PC-3 (cell line): Measurements from ENCODE around the gene LIME1. TPM values are rescaled to one million over a fixed set of nuclear protein-coding genes. Genes with fewer than 3 reads are reported as not detected.

Experiments
- ATAC-seq: fragments of 200-7000 bp; cut with Tn5 transposase; 2 replicates; pipeline ENCODE4 v1.9.1; 2020; ENCODE audit warnings: mild to moderate bottlenecking, moderate library complexity
- BruUV-seq: library from RNA; stranded (reverse); fragments of 400-500 nt; replicated peaks from 2 replicates; lab custom pipeline; 2021; lab: Mats Ljungman, UMichigan
- CTCF ChIA-PET: fragments of 300-600 bp; sonication (Branson Sonifier 250); formaldehyde crosslinking; loops from one replicate; lab custom pipeline; 2022; ENCODE audit warnings: antibody characterized with exemption; lab: Charles Lee
- POLR2A ChIA-PET: fragments of 300-600 bp; sonication (Branson Sonifier 250); formaldehyde crosslinking; loops from one replicate; lab custom pipeline; 2022; ENCODE audit warnings: antibody characterized with exemption; ENCODE audit not compliant: unreplicated experiment; lab: Charles Lee
- DNase-seq: peaks from one replicate; pipeline ENCODE4 v3.0.0-alpha.2; 2015
- H2AFZ ChIP-seq: fragments of 300-600 bp; sonication (generic); 2 replicates; pipeline ENCODE4 v1.6.0; 2016; ENCODE audit warnings: antibody characterized with exemption, low read length
- H3F3A ChIP-seq: fragments of 300-600 bp; sonication (generic); one replicate; pipeline ENCODE4 v1.6.0; 2017; ENCODE audit warnings: antibody characterized with exemption, low read length, control low read depth, mild to moderate bottlenecking; ENCODE audit not compliant: unreplicated experiment
- H3K27ac ChIP-seq: fragments of 300-600 bp; sonication (generic); 2 replicates; pipeline ENCODE4 v1.5.1; 2016; ENCODE audit warnings: mild to moderate bottlenecking, low read length
- H3K27me3 ChIP-seq: fragments of 300-600 bp; sonication (generic); 2 replicates; pipeline ENCODE4 v1.6.1; 2016; ENCODE audit warnings: low read length, mixed read lengths
- H3K36me3 ChIP-seq: fragments of 300-600 bp; sonication (generic); 2 replicates; pipeline ENCODE4 v1.6.1; 2016; ENCODE audit warnings: low read depth, mixed run types, low read length, mixed read lengths
- H3K4me1 ChIP-seq: fragments of 300-600 bp; sonication (generic); 2 replicates; pipeline ENCODE4 v1.5.1; 2016; ENCODE audit warnings: low read length; ENCODE audit not compliant: insufficient read depth
- H3K4me2 ChIP-seq: fragments of 300-600 bp; sonication (generic); 2 replicates; pipeline ENCODE4 v1.6.0; 2016; ENCODE audit warnings: low read length
- H3K4me3 ChIP-seq: fragments of 300-600 bp; sonication (generic); 2 replicates; pipeline ENCODE4 v1.5.1; 2016; ENCODE audit warnings: mild to moderate bottlenecking, low read length, mixed read lengths
- H3K79me2 ChIP-seq: fragments of 300-600 bp; sonication (generic); 2 replicates; pipeline ENCODE4 v1.6.1; 2017; ENCODE audit warnings: low read length, mixed read lengths
- H3K9ac ChIP-seq: fragments of 300-600 bp; sonication (generic); 2 replicates; pipeline ENCODE4 v1.6.0; 2016; ENCODE audit warnings: mild to moderate bottlenecking, low read length
- H3K9me2 ChIP-seq: fragments of 300-600 bp; sonication (generic); replicated peaks from 2 replicates; pipeline ENCODE4 v1.6.1; 2016; ENCODE audit warnings: mixed run types, low read length, mixed read lengths
- H3K9me3 ChIP-seq: fragments of 300-600 bp; sonication (generic); 2 replicates; pipeline ENCODE4 v1.6.1; 2016; ENCODE audit warnings: low read length, mixed read lengths
- H4K20me1 ChIP-seq: fragments of 300-600 bp; sonication (generic); 2 replicates; pipeline ENCODE4 v1.6.1; 2016; ENCODE audit warnings: low read length, mixed read lengths
- CTCF ChIP-seq: fragments of 300-600 bp; sonication (generic); conservative IDR thresholded peaks from 2 replicates; pipeline ENCODE4 v1.5.1; 2017; ENCODE audit warnings: antibody characterized with exemption, low read depth, mild to moderate bottlenecking, low read length
- EZH2 ChIP-seq: fragments of 300-600 bp; sonication (generic); IDR thresholded peaks from one replicate; pipeline ENCODE4 v1.6.1; 2017; ENCODE audit warnings: antibody characterized with exemption, mild to moderate bottlenecking, low read length; ENCODE audit not compliant: unreplicated experiment
- EZH2phosphoT487 ChIP-seq: fragments of 300-600 bp; sonication (generic); IDR thresholded peaks from 2 replicates; pipeline ENCODE4 v1.6.1; 2018; ENCODE audit warnings: mild to moderate bottlenecking, antibody characterized with exemption, low read length, borderline replicate concordance
- intact Hi-C: fragments of 100-400 bp; cut with micrococcal nuclease; formaldehyde crosslinking; loops from 2 replicates; pipeline ENCODE4 v1.9.0; 2023
- total RNA-seq: library from RNA; depleted of rRNA; stranded (reverse); fragments of >200 nt; gene quantifications from 2 replicates; pipeline ENCODE4 v1.2.3, GENCODE V29; 2014

The LIME1 gene
- total RNA-seq, 1 experiment from 2014 or later, result 17.3 TPM

GRCh38 chr20:63771046-63771707 lies 34.7 kb downstream of the LIME1 start:
- Histone ChIP-seq H3K9ac (no peak overlapping the region), H2AFZ (no peak overlapping the region), H3F3A (no peaks in the 10 kb centered on the region), H4K20me1 (no peaks in the 10 kb centered on the region), H3K27ac (no peak overlapping the region), H3K4me3 (no peak overlapping the region), H3K27me3 (no peaks in the 10 kb centered on the region), H3K79me2 (no peaks in the 10 kb centered on the region), H3K4me2 (no peak overlapping the region), H3K9me3 (no peaks in the 10 kb centered on the region), H3K36me3 (no peaks in the 10 kb centered on the region), H3K4me1 (peaks cover 13% of the 10 kb centered on the region), H3K9me2 (no peaks in the 10 kb centered on the region)
- DNase-seq, result no peak
- no TSS peak for BruUV-seq
- ChIA-PET POLR2A (no interaction called here), CTCF (no interaction called here)
- TF ChIP-seq EZH2phosphoT487, result no peak
- TF ChIP-seq CTCF, result no peak
- no peak for TF ChIP-seq EZH2
- intact Hi-C loops, result no loop called here
- ATAC-seq, result no peak

DNA sequence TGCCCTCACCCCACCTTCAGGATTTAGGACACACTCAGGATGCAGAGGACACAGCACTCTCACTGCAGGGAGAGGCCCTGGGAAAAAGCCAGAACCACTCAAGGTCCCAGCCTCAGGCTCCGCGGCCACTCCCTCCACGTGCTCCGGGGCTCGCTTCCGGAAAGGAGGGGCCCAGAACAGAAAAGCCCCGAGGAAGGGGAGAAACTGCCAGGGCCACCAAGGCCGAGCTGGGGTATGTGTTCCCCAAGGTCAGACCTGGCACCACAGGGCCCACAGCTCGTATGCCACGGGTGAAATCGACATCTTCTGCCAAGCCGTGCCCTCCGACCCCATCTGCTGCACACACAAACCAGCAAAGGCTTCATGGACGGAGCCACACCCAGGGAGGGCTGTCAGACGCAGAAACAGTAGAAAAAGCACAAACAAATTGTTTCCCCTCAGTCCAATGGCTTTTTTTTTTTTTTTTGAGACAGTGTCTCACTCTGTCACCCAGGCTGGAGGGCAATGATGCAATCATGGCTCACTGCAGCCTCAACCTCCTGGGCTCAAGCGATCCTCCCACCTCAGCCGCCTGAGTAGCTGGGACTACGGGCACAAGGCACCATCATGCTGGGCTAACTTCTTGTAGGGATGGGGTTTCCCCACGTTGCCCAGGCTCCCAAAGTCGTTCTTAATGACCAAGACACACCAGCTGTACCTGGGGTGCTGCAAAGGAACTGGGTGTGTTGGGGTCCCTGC lies 36.5 kb downstream of the LIME1 start:
- DNase-seq, result peak; percentile 55
- no peaks in the 10 kb centered on the region for H3K36me3 ChIP-seq
- peak overlapping the region; percentile 41 for H3K4me2 ChIP-seq
- ChIA-PET POLR2A (no interaction called here), CTCF (interaction anchor here (0.6 kb wide), 2 partner anchors 13 to 25 kb away, joined by 3 to 7 read pairs; no protein-coding TSS in a partner anchor)
- H3K4me3 ChIP-seq, result no peak overlapping the region
- H3K79me2 ChIP-seq, result no peaks in the 10 kb centered on the region
- TF ChIP-seq EZH2 (no peak), EZH2phosphoT487 (no peak), CTCF (no peak)
- no peaks in the 10 kb centered on the region for H3F3A ChIP-seq
- no peaks in the 10 kb centered on the region for H3K9me2 ChIP-seq
- no TSS peak for BruUV-seq
- H4K20me1 ChIP-seq, result no peaks in the 10 kb centered on the region
- peaks cover 17% of the 10 kb centered on the region for H3K4me1 ChIP-seq
- no peaks in the 10 kb centered on the region for H3K27me3 ChIP-seq
- H3K9me3 ChIP-seq, result no peaks in the 10 kb centered on the region
- intact Hi-C loops, result no loop called here
- 0 out of 2 replicates have a peak overlapping the region, but pooled peaks have one; percentile 28 for H3K27ac ChIP-seq
- peak; percentile 44 for ATAC-seq
- H2AFZ ChIP-seq, result peak overlapping the region; percentile 73
- H3K9ac ChIP-seq, result no peak overlapping the region
